GM12801 (cell line): Measurements from ENCODE around the gene SCARF2.

Experiments used
- CTCF ChIP-seq: IDR thresholded peaks from one replicate; pipeline ENCODE4 v1.5.1; 2011; ENCODE audit warnings: control low read depth; ENCODE audit not compliant: insufficient read length; ENCODE audit errors: extremely low read depth

The SCARF2 gene

GRCh38 chr22:20433686-20434241, 3.9 kb downstream of the SCARF2 start:
- no peak for TF ChIP-seq CTCF

- no peak for TF ChIP-seq CTCF
Observed at GRCh38 chr22:20433191-20433590, 4.4 kb downstream of the SCARF2 start.

- no peak for TF ChIP-seq CTCF
Observed at GRCh38 chr22:20432244-20432686, 5.4 kb downstream of the SCARF2 start.

GRCh38 chr22:20431511-20432192, 6.0 kb downstream of the SCARF2 start:
- no peak for TF ChIP-seq CTCF

- TF ChIP-seq CTCF = no peak
Observed at GRCh38 chr22:20430720-20431510, 6.7 kb downstream of the SCARF2 start.

GRCh38 chr22:20430101-20430719, 7.4 kb downstream of the SCARF2 start:
- TF ChIP-seq CTCF = no peak

- no peak for TF ChIP-seq CTCF
Observed at GRCh38 chr22:20429254-20430100, 8.1 kb downstream of the SCARF2 start.
